Activated CD8-positive, alpha-beta memory T cell treated with anti-CD3 and anti-CD28 coated beads for 36 hours (primary cell): ENCODE data around the gene CCDC30. TPM values are rescaled to one million over a fixed set of nuclear protein-coding genes. Genes with fewer than 3 reads are reported as not detected.

Experiments used
- CTCF ChIA-PET: fragments of 350-600 bp; sonication (Branson Sonifier 250); formaldehyde crosslinking; loops from one replicate; lab custom pipeline; 2021; ENCODE audit warnings: antibody characterized with exemption; lab: Charles Lee
- POLR2A ChIA-PET: fragments of 350-600 bp; sonication (Branson Sonifier 250); formaldehyde crosslinking; loops from one replicate; lab custom pipeline; 2021; ENCODE audit warnings: antibody characterized with exemption; lab: Charles Lee
- total RNA-seq, 2 experiments: library from RNA; stranded (reverse); gene quantifications; one replicate each; pipeline ENCODE4 v1.2.3, GENCODE V29; 2021

Gene CCDC30
- total RNA-seq, 2 experiments from 2014 or later = 1.8 to 1.9 TPM

GRCh38 chr1:42679364-42679983 lies 216.4 kb downstream of the CCDC30 start:
- ChIA-PET CTCF (interaction anchor here (1.2 kb wide), 1 partner anchor 21 kb away, joined by 3 read pairs; the partner anchor contains the start of gene PPIH), POLR2A (no interaction called here)

DNA sequence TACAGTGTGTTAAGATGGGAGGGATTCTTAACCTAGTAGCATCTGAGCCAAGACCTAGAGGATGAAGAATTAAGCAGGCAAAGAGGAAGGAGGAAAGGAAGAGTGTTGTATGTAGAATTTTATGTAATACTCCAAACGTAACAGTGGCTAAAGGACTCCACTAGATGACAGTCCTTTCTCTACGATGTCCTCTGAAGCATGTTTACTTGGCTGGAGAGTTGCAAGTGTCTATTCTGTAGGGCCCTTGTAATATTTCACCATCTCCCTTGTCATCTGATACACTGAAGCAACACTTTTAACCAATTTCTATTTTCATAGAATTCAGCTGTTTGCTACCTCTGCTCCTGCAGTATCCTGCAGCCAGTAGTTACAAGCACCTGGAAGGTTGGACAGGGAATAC lies 217.0 kb downstream of the CCDC30 start:
- POLR2A ChIA-PET = no interaction called here
- CTCF ChIA-PET = no interaction called here

GRCh38 chr1:42680921-42681683 lies 218.0 kb downstream of the CCDC30 start:
- ChIA-PET POLR2A (interaction anchor here (1.2 to 3.9 kb wide), 3 partner anchors 9 to 85 kb away, joined by 3 to 22 read pairs (median 10); partner anchors contain the start of genes C1orf50 and P3H1), CTCF (interaction anchor here (0.6 to 2.1 kb wide), 4 partner anchors 18 to 103 kb away, joined by 4 to 5 read pairs (median 4); partner anchors contain the start of gene PPIH)

GRCh38 chr1:42681741-42682483 lies 218.8 kb downstream of the CCDC30 start, which contains the start of gene YBX1:
TSS of gene YBX1 (plus strand) at chr1:42682418. CDS start at chr1:42682566, 148 bp downstream.
- POLR2A ChIA-PET = interaction anchor here (1.0 to 3.9 kb wide), 6 partner anchors 10 to 85 kb away, joined by 3 to 22 read pairs (median 7); partner anchors contain the start of genes C1orf50, P3H1 and PPIH

GRCh38 chr1:42682484-42682738 lies 219.3 kb downstream of the CCDC30 start:
- ChIA-PET POLR2A (interaction anchor here (1.0 to 3.9 kb wide), 7 partner anchors 12 to 130 kb away, joined by 3 to 22 read pairs (median 4); partner anchors contain the start of genes C1orf50, P3H1 and PPIH), CTCF (interaction anchor here (1.0 to 2.1 kb wide), 5 partner anchors 20 to 104 kb away, joined by 4 to 8 read pairs (median 5); partner anchors contain the start of genes C1orf50, P3H1 and PPIH)

More at GRCh38 chr1:42681741-42682483, 218.8 kb downstream of the CCDC30 start, which contains the start of gene YBX1:
- CTCF ChIA-PET = interaction anchor here (0.6 to 2.1 kb wide), 6 partner anchors 12 to 104 kb away, joined by 3 to 8 read pairs (median 4); partner anchors contain the start of genes C1orf50, P3H1 and PPIH

GRCh38 chr1:42682739-42683531 lies 219.8 kb downstream of the CCDC30 start:
- ChIA-PET CTCF (interaction anchor here (0.9 to 2.1 kb wide), 6 partner anchors 10 to 105 kb away, joined by 3 to 8 read pairs (median 4); partner anchors contain the start of genes C1orf50, P3H1 and PPIH), POLR2A (interaction anchor here (1.0 to 3.9 kb wide), 7 partner anchors 12 to 130 kb away, joined by 3 to 22 read pairs (median 4); partner anchors contain the start of genes C1orf50, P3H1 and PPIH)

GRCh38 chr1:42684139-42684538 lies 221.1 kb downstream of the CCDC30 start:
- ChIA-PET CTCF (interaction anchor here (0.9 to 2.0 kb wide), 3 partner anchors 9 to 82 kb away, joined by 3 to 8 read pairs (median 3); partner anchors contain the start of genes C1orf50 and P3H1), POLR2A (interaction anchor here (1.0 to 3.9 kb wide), 3 partner anchors 9 to 82 kb away, joined by 4 to 22 read pairs (median 16); partner anchors contain the start of genes C1orf50, P3H1 and PPIH)

DNA sequence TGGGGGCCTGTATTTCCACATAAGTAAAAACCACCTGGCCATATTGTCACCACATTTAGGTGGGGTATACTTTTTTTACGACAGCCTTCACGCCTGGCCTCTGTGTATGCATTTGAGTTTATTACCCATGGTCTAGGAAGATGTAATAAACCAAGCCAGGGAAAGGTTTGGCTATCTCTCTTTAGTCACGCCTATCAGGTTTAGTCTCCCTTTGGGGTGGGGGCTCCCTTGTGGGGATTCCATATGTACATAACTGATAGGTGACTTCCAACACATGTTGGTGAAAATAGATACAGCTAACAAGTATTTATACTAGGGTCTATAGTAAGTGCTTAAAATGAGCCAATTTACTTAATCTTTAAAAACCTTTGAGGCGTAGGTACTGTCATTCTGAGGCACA lies 223.3 kb downstream of the CCDC30 start:
- POLR2A ChIA-PET = no interaction called here
- CTCF ChIA-PET = no interaction called here

DNA sequence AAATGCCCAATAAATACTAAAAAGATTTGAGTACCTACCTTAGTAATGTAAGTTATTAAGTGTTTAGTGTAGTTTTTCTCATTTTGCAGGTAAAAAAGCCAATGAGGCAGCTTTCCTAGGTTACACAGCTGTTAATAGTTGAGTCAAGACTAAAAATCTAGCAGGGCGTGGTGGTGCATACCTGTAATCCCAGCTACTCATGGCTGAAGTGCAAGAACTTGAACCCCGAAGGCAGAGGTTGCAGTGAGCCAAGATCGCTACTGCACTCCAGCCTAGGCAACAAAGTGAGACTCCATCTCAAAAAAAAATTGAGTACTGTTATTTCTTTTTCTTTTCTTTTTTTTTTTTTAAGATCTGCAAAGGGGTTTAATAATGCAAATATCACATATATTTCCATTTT lies 226.8 kb downstream of the CCDC30 start:
- POLR2A ChIA-PET = no interaction called here
- CTCF ChIA-PET = interaction anchor here (0.6 kb wide), 1 partner anchor 131 kb away, joined by 5 read pairs; no protein-coding TSS in a partner anchor

DNA sequence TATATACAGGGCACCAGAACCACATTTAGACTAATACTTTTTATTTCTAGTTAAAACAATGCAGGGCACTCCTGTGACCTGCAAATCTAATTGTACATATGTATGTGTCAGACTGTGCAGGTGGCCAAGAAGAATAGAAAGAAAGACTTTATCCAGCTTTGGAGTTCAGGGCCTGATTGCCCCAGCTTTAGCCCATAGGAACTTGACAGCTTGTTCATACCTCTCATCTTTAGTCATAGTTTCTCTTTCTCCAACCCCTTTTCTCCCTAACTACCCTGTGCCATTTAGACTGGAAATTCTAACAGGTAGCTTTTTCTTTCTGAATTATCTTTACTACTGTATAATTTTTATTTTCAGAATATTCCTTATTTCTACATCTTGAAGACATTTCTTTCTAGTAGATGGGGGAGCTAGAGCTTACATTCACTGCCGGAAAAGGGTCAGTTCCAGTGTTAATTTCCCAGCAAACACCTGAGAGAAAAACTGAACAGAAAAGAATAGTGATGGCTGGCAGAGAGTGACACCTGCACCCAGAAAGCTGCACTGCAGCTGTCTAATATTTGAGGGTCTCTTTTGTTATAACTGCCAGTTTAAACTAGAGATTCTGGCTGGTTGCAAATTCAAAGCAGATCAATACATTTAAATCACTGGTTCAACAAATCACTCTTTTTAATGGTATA lies 227.5 kb downstream of the CCDC30 start:
- ChIA-PET CTCF (interaction anchor here (0.6 kb wide), 1 partner anchor 1750 kb away, joined by 3 read pairs; no protein-coding TSS in a partner anchor), POLR2A (interaction anchor here (1.0 kb wide), 1 partner anchor 29 kb away, joined by 3 read pairs; no protein-coding TSS in a partner anchor)

GRCh38 chr1:42691157-42691498 lies 228.0 kb downstream of the CCDC30 start:
- CTCF ChIA-PET = no interaction called here
- POLR2A ChIA-PET = interaction anchor here (1.0 kb wide), 1 partner anchor 30 kb away, joined by 3 read pairs; no protein-coding TSS in a partner anchor

DNA sequence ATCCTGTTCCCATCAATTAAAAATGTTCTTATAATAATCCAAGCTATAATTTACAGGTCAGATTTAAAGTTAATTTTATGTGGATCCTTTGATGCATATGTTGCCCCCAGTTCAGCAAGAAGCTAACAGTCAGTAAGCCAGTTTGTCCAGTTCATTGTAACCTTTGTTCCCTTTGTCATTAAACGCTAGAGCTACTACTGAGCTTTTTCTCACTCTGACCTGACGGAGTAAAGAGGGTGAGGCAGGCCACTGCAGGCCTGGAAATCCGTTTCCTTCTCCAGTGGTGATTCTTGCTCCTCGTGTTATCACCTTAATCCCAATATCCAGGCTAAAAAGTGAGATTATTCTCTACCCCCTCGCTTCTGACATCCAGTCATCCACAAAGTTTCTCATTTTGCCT lies 229.4 kb downstream of the CCDC30 start:
- ChIA-PET CTCF (interaction anchor here (1.2 kb wide), 1 partner anchor 9 kb away, joined by 3 read pairs; no protein-coding TSS in a partner anchor), POLR2A (interaction anchor here (1.1 kb wide), 1 partner anchor 8 kb away, joined by 4 read pairs; no protein-coding TSS in a partner anchor)

DNA sequence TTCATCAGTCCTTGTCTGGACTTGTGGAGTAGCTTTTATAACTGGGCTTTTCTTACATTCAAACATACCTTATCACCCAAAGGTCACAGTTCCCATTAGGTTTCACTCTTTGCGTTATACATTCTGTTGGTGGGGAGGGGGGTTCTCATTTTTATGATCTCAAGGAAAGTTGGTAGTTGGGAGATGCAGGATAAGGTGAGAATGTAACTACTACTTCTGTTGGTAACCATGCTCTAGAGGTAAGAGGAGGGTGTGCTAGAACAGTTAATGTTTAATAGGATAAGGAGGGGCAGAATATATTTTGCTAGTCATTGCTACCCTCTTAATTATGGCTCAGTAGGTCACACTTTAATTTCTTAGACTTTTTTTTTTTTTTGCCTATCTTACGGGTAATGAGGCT lies 229.8 kb downstream of the CCDC30 start:
- ChIA-PET POLR2A (interaction anchor here (1.1 kb wide), 1 partner anchor 9 kb away, joined by 4 read pairs; no protein-coding TSS in a partner anchor), CTCF (interaction anchor here (1.2 kb wide), 1 partner anchor 9 kb away, joined by 3 read pairs; no protein-coding TSS in a partner anchor)

DNA sequence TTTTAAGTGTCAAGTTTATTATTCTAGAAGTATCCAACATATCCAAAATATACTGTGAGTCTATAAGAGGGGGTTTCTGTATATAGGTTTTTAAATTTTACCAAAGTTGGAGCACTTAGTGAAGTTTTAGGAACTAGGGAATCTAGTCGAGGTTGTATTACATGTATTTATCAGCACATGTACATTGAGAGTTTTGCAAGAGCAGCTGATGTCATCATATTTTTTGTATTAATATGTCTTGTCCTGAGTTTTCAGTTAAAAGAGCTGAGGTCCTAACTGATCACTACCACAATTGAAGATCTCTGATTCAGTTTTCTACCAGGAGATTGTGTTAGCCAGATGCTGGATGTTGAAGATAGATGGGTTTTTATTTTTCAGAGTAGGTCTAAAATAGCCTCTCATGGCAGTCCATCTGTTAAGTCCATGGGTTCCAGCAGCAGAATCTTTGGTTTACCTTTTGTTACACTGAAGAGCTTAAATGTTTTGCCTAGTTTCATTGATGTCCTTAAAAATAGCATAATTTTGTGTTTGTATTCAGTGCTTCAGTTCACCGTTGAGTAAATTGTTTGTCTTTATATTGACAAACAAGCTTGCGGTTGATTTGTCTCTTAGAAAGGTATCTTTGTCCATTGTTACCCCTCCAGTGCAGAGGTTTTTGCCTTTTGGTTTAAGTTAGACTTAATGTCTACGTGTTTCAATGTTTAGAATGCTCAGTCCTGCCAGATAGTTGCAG lies 235.2 kb downstream of the CCDC30 start:
- ChIA-PET POLR2A (no interaction called here), CTCF (no interaction called here)

GRCh38 chr1:42700006-42700405 lies 236.9 kb downstream of the CCDC30 start:
- ChIA-PET CTCF (no interaction called here), POLR2A (no interaction called here)

DNA sequence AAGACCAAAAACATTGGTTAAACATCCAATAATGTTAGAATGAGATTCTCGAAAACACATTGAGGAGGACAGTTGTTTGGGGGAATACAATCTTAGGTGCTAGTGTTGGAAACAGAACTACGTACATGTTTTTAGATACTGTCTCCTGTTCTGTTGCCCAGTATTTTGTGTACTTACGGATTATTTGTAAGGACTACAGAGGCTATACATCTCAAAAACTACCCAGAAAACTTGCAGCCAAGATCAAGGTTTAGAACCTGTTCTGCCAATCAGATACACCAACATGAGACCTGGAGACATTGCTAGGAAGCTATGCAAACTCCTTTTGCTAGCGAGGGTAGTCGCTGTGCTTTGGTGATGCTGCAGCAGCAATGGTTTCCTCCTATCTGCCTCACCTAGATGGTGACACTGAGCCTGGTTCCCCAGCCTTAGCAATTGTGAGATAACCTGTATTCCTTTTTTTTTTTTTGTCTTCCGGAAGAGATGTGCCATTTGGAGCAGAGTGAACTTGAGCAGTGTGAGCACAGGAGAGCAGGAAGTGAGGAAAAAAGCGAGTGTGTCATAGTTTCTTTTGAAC lies 240.9 kb downstream of the CCDC30 start:
- ChIA-PET CTCF (interaction anchor here (0.7 kb wide), 1 partner anchor 369 kb away, joined by 3 read pairs; no protein-coding TSS in a partner anchor), POLR2A (no interaction called here)
